ENCODE results near the gene TMC8.
"Not testable (repeated sequence)": the region's sequence is repeated elsewhere in the genome, so short reads cannot be mapped to it uniquely, and the experiment has no call there.

Gene TMC8

GRCh38 chr17:78154903-78155811 is 24.6 kb downstream of the TMC8 start:
- no peak for DNase-seq (ENCODE audit: low read depth in 3 of 3)

- DNase-seq (ENCODE audit: low read depth in 3 of 3): no peak
Observed at GRCh38 chr17:78159575-78160158, 29.1 kb downstream of the TMC8 start.

GRCh38 chr17:78163881-78164747 is 33.5 kb downstream of the TMC8 start:
- no peak for DNase-seq (ENCODE audit: low read depth in 3 of 3)

- no peak for DNase-seq (ENCODE audit: low read depth in 3 of 3)
Observed at GRCh38 chr17:78164748-78165607, 34.4 kb downstream of the TMC8 start.

- DNase-seq (ENCODE audit: low read depth in 3 of 3): no peak
Observed at GRCh38 chr17:78166416-78166815, 35.8 kb downstream of the TMC8 start.

GRCh38 chr17:78168242-78168902 is 37.8 kb downstream of the TMC8 start, which contains the start of gene SYNGR2:
Gene SYNGR2, plus strand, starts transcription at chr17:78168581. Its CDS starts 36 bp downstream, at chr17:78168617.
- peak; percentile 73 to 81 (median 77) for DNase-seq (ENCODE audit: low read depth in 3 of 3)

GRCh38 chr17:78168903-78169793 is 38.6 kb downstream of the TMC8 start:
- peak; percentile 45 to 55 (median 46) for DNase-seq (ENCODE audit: low read depth in 3 of 3)

GRCh38 chr17:78170692-78171590 is 40.4 kb downstream of the TMC8 start:
- DNase-seq (ENCODE audit: low read depth in 3 of 3): no peak

- not testable (repeated sequence) for DNase-seq (ENCODE audit: low read depth in 3 of 3)
Observed at GRCh38 chr17:78171591-78172248, 41.1 kb downstream of the TMC8 start.

GRCh38 chr17:78172249-78173051 is 41.9 kb downstream of the TMC8 start:
- no peak for DNase-seq (ENCODE audit: low read depth in 3 of 3)

GRCh38 chr17:78173097-78173715 is 42.6 kb downstream of the TMC8 start:
- DNase-seq (ENCODE audit: low read depth in 3 of 3): no peak

- DNase-seq (ENCODE audit: low read depth in 3 of 3): no peak
Observed at GRCh38 chr17:78174346-78174869, 43.8 kb downstream of the TMC8 start.

- no peak for DNase-seq (ENCODE audit: low read depth in 3 of 3)
Observed at GRCh38 chr17:78174870-78175642, 44.5 kb downstream of the TMC8 start.

GRCh38 chr17:78175643-78175981 is 45.0 kb downstream of the TMC8 start:
- no peak for DNase-seq (ENCODE audit: low read depth in 3 of 3)

GRCh38 chr17:78176548-78177025 is 46.0 kb downstream of the TMC8 start:
- DNase-seq (ENCODE audit: low read depth in 3 of 3): peak; percentile 62 to 66 (median 64)

- no peak for DNase-seq (ENCODE audit: low read depth in 3 of 3)
Observed at GRCh38 chr17:78179372-78179771, 48.8 kb downstream of the TMC8 start.

Measured in stimulated activated CD4-positive, alpha-beta T cell treated with anti-CD3 and anti-CD28 coated beads, TNF-alpha, amount 100 ng/mL, for 4 hours (primary cell).